HEK293 (cell line): ENCODE measurements around the gene MED25.

ENCODE experiments used
- RBAK ChIP-seq: fragments of 450-650 bp; formaldehyde crosslinking; IDR thresholded peaks from 2 replicates; pipeline ENCODE4 v1.5.1; 2016; ENCODE audit warnings: missing biosample characterization, missing genetic modification characterization
- REPIN1 ChIP-seq: fragments of 450-650 bp; formaldehyde crosslinking; IDR thresholded peaks from 2 replicates; pipeline ENCODE4 v1.5.1; 2017; ENCODE audit warnings: missing biosample characterization, missing genetic modification characterization, low read depth
- SETDB1 ChIP-seq: IDR thresholded peaks from one replicate; pipeline ENCODE4 v1.6.1; 2017; ENCODE audit warnings: mild to moderate bottlenecking, low read length, moderate library complexity, mixed read lengths; ENCODE audit not compliant: insufficient read length
- ZBTB1 ChIP-seq: fragments of 450-650 bp; formaldehyde crosslinking; IDR thresholded peaks from 2 replicates; pipeline ENCODE4 v1.5.1; 2016; ENCODE audit warnings: missing biosample characterization, missing genetic modification characterization
- ZBTB21 ChIP-seq: fragments of 450-650 bp; formaldehyde crosslinking; IDR thresholded peaks from 2 replicates; pipeline ENCODE4 v1.5.1; 2017; ENCODE audit warnings: missing biosample characterization, missing genetic modification characterization
- ZNF311 ChIP-seq: fragments of 450-650 bp; formaldehyde crosslinking; IDR thresholded peaks from 2 replicates; pipeline ENCODE4 v1.5.1; 2017; ENCODE audit warnings: missing biosample characterization, missing genetic modification characterization, borderline replicate concordance
- ZNF350 ChIP-seq: fragments of 450-650 bp; formaldehyde crosslinking; IDR thresholded peaks from 2 replicates; pipeline ENCODE4 v1.5.0; 2017; ENCODE audit warnings: missing biosample characterization, mild to moderate bottlenecking, missing genetic modification characterization
- TF ChIP-seq, protein P1 (sequence below): fragments of 450-650 bp; formaldehyde crosslinking; IDR thresholded peaks from 2 replicates; pipeline ENCODE4 v1.5.1; 2017; ENCODE audit warnings: missing biosample characterization, mild to moderate bottlenecking, missing genetic modification characterization, moderate library complexity
- TF ChIP-seq, protein P2 (sequence below): fragments of 450-650 bp; formaldehyde crosslinking; IDR thresholded peaks from 2 replicates; pipeline ENCODE4 v1.5.1; 2016; ENCODE audit warnings: missing biosample characterization, missing genetic modification characterization

DNA sequence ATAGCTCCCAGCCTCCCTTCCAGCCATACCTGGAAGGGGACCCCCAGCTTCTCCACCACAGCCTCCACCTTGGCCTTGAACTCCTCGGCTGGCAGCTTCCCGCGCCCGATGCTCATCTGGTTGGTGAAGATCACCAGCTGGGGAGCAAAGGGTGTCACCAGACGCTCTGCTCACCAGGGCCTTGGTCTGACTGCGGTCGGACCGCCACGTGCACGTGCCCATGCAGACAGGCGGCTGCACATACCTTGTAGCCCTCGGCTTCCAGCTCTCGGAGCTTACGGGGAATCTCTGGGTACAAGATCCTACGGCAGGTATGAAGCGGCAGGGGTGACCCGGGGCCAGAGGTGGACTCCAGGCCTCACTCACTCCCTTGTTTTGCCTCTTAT, 45.8 kb downstream of the MED25 start:
- TF ChIP-seq RBAK (tag by site-specific recombination): no peak
- TF ChIP-seq, protein P1, sequence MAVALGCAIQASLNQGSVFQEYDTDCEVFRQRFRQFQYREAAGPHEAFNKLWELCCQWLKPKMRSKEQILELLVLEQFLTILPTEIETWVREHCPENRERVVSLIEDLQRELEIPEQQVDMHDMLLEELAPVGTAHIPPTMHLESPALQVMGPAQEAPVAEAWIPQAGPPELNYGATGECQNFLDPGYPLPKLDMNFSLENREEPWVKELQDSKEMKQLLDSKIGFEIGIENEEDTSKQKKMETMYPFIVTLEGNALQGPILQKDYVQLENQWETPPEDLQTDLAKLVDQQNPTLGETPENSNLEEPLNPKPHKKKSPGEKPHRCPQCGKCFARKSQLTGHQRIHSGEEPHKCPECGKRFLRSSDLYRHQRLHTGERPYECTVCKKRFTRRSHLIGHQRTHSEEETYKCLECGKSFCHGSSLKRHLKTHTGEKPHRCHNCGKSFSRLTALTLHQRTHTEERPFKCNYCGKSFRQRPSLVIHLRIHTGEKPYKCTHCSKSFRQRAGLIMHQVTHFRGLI (tag by site-specific recombination): no peak
- TF ChIP-seq, protein P2, sequence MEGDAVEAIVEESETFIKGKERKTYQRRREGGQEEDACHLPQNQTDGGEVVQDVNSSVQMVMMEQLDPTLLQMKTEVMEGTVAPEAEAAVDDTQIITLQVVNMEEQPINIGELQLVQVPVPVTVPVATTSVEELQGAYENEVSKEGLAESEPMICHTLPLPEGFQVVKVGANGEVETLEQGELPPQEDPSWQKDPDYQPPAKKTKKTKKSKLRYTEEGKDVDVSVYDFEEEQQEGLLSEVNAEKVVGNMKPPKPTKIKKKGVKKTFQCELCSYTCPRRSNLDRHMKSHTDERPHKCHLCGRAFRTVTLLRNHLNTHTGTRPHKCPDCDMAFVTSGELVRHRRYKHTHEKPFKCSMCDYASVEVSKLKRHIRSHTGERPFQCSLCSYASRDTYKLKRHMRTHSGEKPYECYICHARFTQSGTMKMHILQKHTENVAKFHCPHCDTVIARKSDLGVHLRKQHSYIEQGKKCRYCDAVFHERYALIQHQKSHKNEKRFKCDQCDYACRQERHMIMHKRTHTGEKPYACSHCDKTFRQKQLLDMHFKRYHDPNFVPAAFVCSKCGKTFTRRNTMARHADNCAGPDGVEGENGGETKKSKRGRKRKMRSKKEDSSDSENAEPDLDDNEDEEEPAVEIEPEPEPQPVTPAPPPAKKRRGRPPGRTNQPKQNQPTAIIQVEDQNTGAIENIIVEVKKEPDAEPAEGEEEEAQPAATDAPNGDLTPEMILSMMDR: no peak
- no peak for TF ChIP-seq ZNF311 (tag by site-specific recombination)
- TF ChIP-seq ZBTB1 (tag by site-specific recombination): no peak
- TF ChIP-seq ZNF350 (tag by site-specific recombination): no peak
- no peak for TF ChIP-seq ZBTB21 (tag by site-specific recombination)
- no peak for TF ChIP-seq REPIN1 (tag by site-specific recombination)
- no peak for TF ChIP-seq SETDB1
